VCaP (cell line): ENCODE data around the gene BPGM.

ENCODE experiments used
- H3K27ac ChIP-seq: fragments of 450-650 bp; 2 replicates; pipeline ENCODE4 v1.5.1; 2017
- TF ChIP-seq, protein P1 (sequence below): fragments of 450-650 bp; conservative IDR thresholded peaks from 2 replicates; pipeline ENCODE4 v1.5.1; 2017; ENCODE audit warnings: mild to moderate bottlenecking, moderate library complexity

The BPGM gene

DNA sequence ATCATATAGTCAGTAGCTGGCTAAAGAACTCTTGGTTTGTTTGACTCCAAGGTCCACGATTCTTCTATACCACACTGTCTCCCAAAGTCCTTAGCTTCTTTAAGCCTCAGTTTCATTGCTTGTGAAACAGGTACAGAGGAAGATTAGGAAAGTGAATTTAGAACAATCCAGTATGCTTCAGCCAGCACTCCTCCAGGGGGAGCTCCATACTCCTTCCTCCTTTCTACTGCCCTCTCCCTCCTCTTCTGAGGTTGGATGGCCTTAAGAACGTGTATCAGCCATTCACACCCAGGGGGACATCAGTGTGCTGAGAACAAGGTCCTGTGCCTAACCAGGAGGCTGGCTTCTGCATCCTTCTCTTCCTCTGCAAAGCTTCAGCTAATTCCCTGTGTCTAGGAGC is 78.0 kb downstream of the BPGM start:
- TF ChIP-seq, protein P1, sequence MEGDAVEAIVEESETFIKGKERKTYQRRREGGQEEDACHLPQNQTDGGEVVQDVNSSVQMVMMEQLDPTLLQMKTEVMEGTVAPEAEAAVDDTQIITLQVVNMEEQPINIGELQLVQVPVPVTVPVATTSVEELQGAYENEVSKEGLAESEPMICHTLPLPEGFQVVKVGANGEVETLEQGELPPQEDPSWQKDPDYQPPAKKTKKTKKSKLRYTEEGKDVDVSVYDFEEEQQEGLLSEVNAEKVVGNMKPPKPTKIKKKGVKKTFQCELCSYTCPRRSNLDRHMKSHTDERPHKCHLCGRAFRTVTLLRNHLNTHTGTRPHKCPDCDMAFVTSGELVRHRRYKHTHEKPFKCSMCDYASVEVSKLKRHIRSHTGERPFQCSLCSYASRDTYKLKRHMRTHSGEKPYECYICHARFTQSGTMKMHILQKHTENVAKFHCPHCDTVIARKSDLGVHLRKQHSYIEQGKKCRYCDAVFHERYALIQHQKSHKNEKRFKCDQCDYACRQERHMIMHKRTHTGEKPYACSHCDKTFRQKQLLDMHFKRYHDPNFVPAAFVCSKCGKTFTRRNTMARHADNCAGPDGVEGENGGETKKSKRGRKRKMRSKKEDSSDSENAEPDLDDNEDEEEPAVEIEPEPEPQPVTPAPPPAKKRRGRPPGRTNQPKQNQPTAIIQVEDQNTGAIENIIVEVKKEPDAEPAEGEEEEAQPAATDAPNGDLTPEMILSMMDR: peak; percentile 76
- H3K27ac ChIP-seq: no peak overlapping the region

GRCh38 chr7:134726581-134726980 is 79.9 kb downstream of the BPGM start:
- H3K27ac ChIP-seq: no peak overlapping the region
- TF ChIP-seq, protein P1: no peak

DNA sequence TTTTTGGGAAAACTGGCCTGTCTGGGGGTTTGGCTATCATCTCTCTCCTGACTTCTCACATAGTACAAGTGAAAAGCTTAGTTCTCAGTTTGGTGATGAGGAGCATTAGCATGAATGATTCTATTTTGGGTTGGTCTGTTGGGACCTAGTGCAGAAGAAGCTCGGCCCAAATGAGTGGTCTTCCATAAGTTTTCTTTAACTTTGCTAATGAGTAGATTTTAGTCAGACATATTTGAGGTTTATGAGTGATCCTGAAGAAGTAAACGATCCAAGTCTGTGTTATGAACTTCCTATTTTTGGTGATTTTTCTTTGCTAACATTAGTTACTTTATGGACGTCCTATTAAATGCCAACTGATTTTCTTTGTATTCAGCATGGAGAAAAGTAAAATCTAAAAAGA is 81.1 kb downstream of the BPGM start:
- H3K27ac ChIP-seq: no peak overlapping the region
- TF ChIP-seq, protein P1: no peak
